HEK293 (cell line): ENCODE measurements around the gene MECR.

Experiments
- OSR2 ChIP-seq: fragments of 450-650 bp; formaldehyde crosslinking; IDR thresholded peaks from 2 replicates; pipeline ENCODE4 v1.5.1; 2016; ENCODE audit warnings: missing biosample characterization, missing genetic modification characterization
- ZNF16 ChIP-seq: fragments of 450-650 bp; formaldehyde crosslinking; IDR thresholded peaks from 2 replicates; pipeline ENCODE4 v1.5.1; 2016; ENCODE audit warnings: low read depth, missing biosample characterization, missing genetic modification characterization
- ZNF239 ChIP-seq: fragments of 450-650 bp; formaldehyde crosslinking; IDR thresholded peaks from 2 replicates; pipeline ENCODE4 v1.5.1; 2016; ENCODE audit warnings: missing biosample characterization, missing genetic modification characterization
- ZNF558 ChIP-seq: fragments of 450-650 bp; formaldehyde crosslinking; IDR thresholded peaks from 2 replicates; pipeline ENCODE4 v1.5.1; 2016; ENCODE audit warnings: missing biosample characterization, missing genetic modification characterization
- TF ChIP-seq, protein P1 (sequence below): fragments of 450-650 bp; formaldehyde crosslinking; IDR thresholded peaks from 2 replicates; pipeline ENCODE4 v1.5.1; 2016; ENCODE audit warnings: missing biosample characterization, missing genetic modification characterization
- TF ChIP-seq, protein P2 (sequence below): fragments of 450-650 bp; formaldehyde crosslinking; IDR thresholded peaks from 2 replicates; pipeline ENCODE4 v1.5.1; 2017; ENCODE audit warnings: missing biosample characterization, missing genetic modification characterization
- TF ChIP-seq, protein P3 (sequence below): fragments of 450-650 bp; IDR thresholded peaks from 2 replicates; pipeline ENCODE4 v1.5.1; 2018; ENCODE audit warnings: missing biosample characterization, mild to moderate bottlenecking, missing genetic modification characterization

DNA sequence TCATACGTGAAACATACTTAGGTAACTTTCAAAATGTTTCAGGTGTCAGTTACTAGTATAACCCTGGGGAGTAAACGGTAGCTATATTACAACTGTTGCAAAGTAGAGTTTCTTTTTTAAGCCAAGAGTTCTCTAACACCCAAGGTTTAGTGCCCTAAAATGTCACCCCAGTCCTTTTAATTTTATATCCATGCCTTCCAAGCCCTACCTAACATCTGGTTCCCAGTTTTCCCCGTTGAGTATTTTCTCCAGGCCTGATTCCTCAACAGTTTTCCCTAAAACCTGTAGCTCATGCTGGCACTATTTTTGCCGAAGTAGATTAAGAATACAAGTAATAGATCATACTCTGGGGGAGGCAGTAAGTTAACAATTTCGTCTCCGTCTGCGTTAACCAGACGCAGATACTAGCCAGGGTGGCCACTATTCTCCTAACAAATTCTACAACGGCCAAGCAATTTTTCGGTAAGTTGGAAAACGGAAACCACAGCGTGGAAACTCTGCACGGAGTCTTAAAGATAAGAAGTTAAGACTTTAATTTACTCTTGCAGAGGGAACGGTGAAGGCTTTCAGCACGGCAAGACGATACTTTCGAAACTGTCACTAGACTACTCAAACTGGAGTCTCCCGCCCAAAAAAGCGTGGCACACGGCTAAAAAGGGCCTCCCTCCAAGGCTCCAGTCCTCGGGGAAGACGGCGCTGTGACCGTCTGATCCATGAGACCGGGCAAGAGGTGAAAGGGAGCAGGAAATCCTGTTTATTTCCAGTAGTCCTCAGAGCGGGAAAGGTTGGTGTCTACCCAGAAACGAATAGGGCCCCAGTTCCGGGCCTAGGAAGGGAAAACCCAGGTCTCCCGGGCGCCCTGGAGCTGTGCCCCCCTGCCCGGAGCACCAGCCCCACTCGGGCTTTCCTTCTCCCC lies 50.0 kb downstream of the MECR start:
- TF ChIP-seq ZNF558 (tag by site-specific recombination): no peak
- TF ChIP-seq, protein P1, sequence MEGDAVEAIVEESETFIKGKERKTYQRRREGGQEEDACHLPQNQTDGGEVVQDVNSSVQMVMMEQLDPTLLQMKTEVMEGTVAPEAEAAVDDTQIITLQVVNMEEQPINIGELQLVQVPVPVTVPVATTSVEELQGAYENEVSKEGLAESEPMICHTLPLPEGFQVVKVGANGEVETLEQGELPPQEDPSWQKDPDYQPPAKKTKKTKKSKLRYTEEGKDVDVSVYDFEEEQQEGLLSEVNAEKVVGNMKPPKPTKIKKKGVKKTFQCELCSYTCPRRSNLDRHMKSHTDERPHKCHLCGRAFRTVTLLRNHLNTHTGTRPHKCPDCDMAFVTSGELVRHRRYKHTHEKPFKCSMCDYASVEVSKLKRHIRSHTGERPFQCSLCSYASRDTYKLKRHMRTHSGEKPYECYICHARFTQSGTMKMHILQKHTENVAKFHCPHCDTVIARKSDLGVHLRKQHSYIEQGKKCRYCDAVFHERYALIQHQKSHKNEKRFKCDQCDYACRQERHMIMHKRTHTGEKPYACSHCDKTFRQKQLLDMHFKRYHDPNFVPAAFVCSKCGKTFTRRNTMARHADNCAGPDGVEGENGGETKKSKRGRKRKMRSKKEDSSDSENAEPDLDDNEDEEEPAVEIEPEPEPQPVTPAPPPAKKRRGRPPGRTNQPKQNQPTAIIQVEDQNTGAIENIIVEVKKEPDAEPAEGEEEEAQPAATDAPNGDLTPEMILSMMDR (tag by site-specific recombination): no peak
- no peak for TF ChIP-seq ZNF239 (tag by site-specific recombination)
- TF ChIP-seq ZNF16 (tag by site-specific recombination): no peak
- TF ChIP-seq, protein P2, sequence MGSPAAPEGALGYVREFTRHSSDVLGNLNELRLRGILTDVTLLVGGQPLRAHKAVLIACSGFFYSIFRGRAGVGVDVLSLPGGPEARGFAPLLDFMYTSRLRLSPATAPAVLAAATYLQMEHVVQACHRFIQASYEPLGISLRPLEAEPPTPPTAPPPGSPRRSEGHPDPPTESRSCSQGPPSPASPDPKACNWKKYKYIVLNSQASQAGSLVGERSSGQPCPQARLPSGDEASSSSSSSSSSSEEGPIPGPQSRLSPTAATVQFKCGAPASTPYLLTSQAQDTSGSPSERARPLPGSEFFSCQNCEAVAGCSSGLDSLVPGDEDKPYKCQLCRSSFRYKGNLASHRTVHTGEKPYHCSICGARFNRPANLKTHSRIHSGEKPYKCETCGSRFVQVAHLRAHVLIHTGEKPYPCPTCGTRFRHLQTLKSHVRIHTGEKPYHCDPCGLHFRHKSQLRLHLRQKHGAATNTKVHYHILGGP (tag by site-specific recombination): no peak
- TF ChIP-seq, protein P3, sequence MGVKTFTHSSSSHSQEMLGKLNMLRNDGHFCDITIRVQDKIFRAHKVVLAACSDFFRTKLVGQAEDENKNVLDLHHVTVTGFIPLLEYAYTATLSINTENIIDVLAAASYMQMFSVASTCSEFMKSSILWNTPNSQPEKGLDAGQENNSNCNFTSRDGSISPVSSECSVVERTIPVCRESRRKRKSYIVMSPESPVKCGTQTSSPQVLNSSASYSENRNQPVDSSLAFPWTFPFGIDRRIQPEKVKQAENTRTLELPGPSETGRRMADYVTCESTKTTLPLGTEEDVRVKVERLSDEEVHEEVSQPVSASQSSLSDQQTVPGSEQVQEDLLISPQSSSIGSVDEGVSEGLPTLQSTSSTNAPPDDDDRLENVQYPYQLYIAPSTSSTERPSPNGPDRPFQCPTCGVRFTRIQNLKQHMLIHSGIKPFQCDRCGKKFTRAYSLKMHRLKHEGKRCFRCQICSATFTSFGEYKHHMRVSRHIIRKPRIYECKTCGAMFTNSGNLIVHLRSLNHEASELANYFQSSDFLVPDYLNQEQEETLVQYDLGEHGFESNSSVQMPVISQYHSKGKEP (tag by site-specific recombination): no peak
- TF ChIP-seq OSR2: no peak
